GM23248 (cell line): ENCODE measurements around the gene BAIAP2.

Experiments
- EZH2 ChIP-seq: fragments of 200-600 bp; sonication (generic); IDR thresholded peaks from 2 replicates; pipeline ENCODE4 v1.6.1; 2018; ENCODE audit warnings: antibody characterized with exemption, mild to moderate bottlenecking; ENCODE audit not compliant: insufficient read depth, poor library complexity, severe bottlenecking
- EZH2phosphoT487 ChIP-seq: fragments of 200-600 bp; sonication (generic); IDR thresholded peaks from 2 replicates; pipeline ENCODE4 v1.6.1; 2018; ENCODE audit warnings: antibody characterized with exemption, moderate library complexity, mild to moderate bottlenecking, low read depth; ENCODE audit not compliant: insufficient read depth

GRCh38 chr17:81044428-81044763, 9.4 kb downstream of the BAIAP2 start:
- TF ChIP-seq EZH2phosphoT487 (no peak), EZH2 (no peak)
